ENCODE results near the gene RCBTB1.

DNA sequence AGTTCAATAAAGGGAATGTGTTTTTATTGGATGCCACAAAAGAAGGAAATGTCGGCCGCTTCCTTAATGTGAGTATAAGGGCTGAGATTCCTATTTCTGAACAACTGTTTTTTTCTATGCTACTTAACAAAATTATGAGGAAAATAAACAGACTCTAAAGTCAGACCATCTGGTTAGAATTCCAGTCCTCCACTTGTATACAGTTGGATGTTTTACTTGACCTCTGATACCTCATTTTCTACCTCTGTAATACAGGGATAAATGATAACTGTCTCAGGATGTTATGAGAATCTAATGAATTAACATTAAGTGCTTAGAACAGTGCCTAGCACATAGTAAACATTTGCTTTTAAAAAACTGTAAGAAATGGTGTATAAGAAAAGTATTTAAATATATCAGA is 96.8 kb downstream of the RCBTB1 start:
- TF ChIP-seq, protein P1, sequence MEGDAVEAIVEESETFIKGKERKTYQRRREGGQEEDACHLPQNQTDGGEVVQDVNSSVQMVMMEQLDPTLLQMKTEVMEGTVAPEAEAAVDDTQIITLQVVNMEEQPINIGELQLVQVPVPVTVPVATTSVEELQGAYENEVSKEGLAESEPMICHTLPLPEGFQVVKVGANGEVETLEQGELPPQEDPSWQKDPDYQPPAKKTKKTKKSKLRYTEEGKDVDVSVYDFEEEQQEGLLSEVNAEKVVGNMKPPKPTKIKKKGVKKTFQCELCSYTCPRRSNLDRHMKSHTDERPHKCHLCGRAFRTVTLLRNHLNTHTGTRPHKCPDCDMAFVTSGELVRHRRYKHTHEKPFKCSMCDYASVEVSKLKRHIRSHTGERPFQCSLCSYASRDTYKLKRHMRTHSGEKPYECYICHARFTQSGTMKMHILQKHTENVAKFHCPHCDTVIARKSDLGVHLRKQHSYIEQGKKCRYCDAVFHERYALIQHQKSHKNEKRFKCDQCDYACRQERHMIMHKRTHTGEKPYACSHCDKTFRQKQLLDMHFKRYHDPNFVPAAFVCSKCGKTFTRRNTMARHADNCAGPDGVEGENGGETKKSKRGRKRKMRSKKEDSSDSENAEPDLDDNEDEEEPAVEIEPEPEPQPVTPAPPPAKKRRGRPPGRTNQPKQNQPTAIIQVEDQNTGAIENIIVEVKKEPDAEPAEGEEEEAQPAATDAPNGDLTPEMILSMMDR (IDR thresholded peaks at IDR 0.05; ENCODE audit: poor library complexity, severe bottlenecking): no peak
- TF ChIP-seq POLR2AphosphoS5 (IDR thresholded peaks at IDR 0.05): no peak
- TF ChIP-seq, protein P2, sequence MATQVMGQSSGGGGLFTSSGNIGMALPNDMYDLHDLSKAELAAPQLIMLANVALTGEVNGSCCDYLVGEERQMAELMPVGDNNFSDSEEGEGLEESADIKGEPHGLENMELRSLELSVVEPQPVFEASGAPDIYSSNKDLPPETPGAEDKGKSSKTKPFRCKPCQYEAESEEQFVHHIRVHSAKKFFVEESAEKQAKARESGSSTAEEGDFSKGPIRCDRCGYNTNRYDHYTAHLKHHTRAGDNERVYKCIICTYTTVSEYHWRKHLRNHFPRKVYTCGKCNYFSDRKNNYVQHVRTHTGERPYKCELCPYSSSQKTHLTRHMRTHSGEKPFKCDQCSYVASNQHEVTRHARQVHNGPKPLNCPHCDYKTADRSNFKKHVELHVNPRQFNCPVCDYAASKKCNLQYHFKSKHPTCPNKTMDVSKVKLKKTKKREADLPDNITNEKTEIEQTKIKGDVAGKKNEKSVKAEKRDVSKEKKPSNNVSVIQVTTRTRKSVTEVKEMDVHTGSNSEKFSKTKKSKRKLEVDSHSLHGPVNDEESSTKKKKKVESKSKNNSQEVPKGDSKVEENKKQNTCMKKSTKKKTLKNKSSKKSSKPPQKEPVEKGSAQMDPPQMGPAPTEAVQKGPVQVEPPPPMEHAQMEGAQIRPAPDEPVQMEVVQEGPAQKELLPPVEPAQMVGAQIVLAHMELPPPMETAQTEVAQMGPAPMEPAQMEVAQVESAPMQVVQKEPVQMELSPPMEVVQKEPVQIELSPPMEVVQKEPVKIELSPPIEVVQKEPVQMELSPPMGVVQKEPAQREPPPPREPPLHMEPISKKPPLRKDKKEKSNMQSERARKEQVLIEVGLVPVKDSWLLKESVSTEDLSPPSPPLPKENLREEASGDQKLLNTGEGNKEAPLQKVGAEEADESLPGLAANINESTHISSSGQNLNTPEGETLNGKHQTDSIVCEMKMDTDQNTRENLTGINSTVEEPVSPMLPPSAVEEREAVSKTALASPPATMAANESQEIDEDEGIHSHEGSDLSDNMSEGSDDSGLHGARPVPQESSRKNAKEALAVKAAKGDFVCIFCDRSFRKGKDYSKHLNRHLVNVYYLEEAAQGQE (IDR thresholded peaks at IDR 0.05; ENCODE audit: borderline replicate concordance): no peak
- TF ChIP-seq RAD21 (conservative IDR thresholded peaks at IDR 0.05): no peak
- no peak for TF ChIP-seq TAF1 (IDR thresholded peaks at IDR 0.05; ENCODE audit: low read depth)
- no peak for TF ChIP-seq EZH2 (IDR thresholded peaks at IDR 0.05; ENCODE audit: borderline replicate concordance, insufficient read depth, low read length, poor library complexity, severe bottlenecking)
- no peak for TF ChIP-seq MXI1 (conservative IDR thresholded peaks at IDR 0.05; ENCODE audit: poor library complexity, severe bottlenecking)
- TF ChIP-seq EP300 (conservative IDR thresholded peaks at IDR 0.05; ENCODE audit: poor library complexity, severe bottlenecking): no peak

All from neural cell (in vitro differentiated cells).